Nephron progenitor cell (in vitro differentiated cells): ENCODE data around the gene PAQR7.

ENCODE experiments used
- DNase-seq: peaks from one replicate; pipeline ENCODE4 v3.0.0; 2021
- H3K27ac Mint-ChIP-seq: 2 replicates; pipeline ENCODE4 v1.8.0; 2021; ENCODE audit warnings: mild to moderate bottlenecking, moderate library complexity, mixed read lengths
- H3K27me3 Mint-ChIP-seq: 2 replicates; pipeline ENCODE4 v1.8.0; 2021; ENCODE audit warnings: mild to moderate bottlenecking, low read depth, mixed read lengths; ENCODE audit not compliant: poor library complexity
- H3K36me3 Mint-ChIP-seq: 2 replicates; pipeline ENCODE4 v1.8.0; 2021; ENCODE audit warnings: low read depth, mixed read lengths
- H3K4me1 Mint-ChIP-seq: 2 replicates; pipeline ENCODE4 v1.8.0; 2021; ENCODE audit warnings: mixed read lengths
- H3K4me3 Mint-ChIP-seq: 2 replicates; pipeline ENCODE4 v1.8.0; 2021; ENCODE audit warnings: mild to moderate bottlenecking, moderate library complexity, mixed read lengths
- H3K9me3 Mint-ChIP-seq: 2 replicates; pipeline ENCODE4 v1.8.0; 2021; ENCODE audit warnings: mild to moderate bottlenecking, moderate library complexity, mixed read lengths
- CTCF ChIP-seq: fragments of 200-600 bp; sonication (generic); IDR thresholded peaks from 2 replicates; pipeline ENCODE4 v1.5.0; 2021; ENCODE audit warnings: antibody characterized with exemption

PAQR7 gene

GRCh38 chr1:25911162-25911561, 35.7 kb upstream of the PAQR7 start:
- Mint-ChIP-seq H3K27ac (no peak overlapping the region), H3K4me1 (peaks cover 28% of the 10 kb centered on the region), H3K9me3 (no peaks in the 10 kb centered on the region), H3K27me3 (no peaks in the 10 kb centered on the region), H3K36me3 (no peaks in the 10 kb centered on the region), H3K4me3 (no peak overlapping the region)
- DNase-seq: no peak
- TF ChIP-seq CTCF: no peak

- H3K4me1 Mint-ChIP-seq: peaks cover 30% of the 10 kb centered on the region
- no peaks in the 10 kb centered on the region for H3K9me3 Mint-ChIP-seq
- peaks cover 10% of the 10 kb centered on the region for H3K36me3 Mint-ChIP-seq
- H3K27ac Mint-ChIP-seq: no peak overlapping the region
- TF ChIP-seq CTCF: no peak
- DNase-seq: no peak
- H3K27me3 Mint-ChIP-seq: no peaks in the 10 kb centered on the region
- no peak overlapping the region for H3K4me3 Mint-ChIP-seq
Observed at GRCh38 chr1:25909040-25909439, 33.5 kb upstream of the PAQR7 start.

GRCh38 chr1:25908161-25908560, 32.7 kb upstream of the PAQR7 start:
- no peak for TF ChIP-seq CTCF
- H3K9me3 Mint-ChIP-seq: no peaks in the 10 kb centered on the region
- DNase-seq: no peak
- peaks cover 37% of the 10 kb centered on the region for H3K4me1 Mint-ChIP-seq
- no peaks in the 10 kb centered on the region for H3K27me3 Mint-ChIP-seq
- peaks cover 17% of the 10 kb centered on the region for H3K36me3 Mint-ChIP-seq
- no peak overlapping the region for H3K27ac Mint-ChIP-seq
- H3K4me3 Mint-ChIP-seq: no peak overlapping the region

GRCh38 chr1:25907601-25908000, 32.1 kb upstream of the PAQR7 start:
- TF ChIP-seq CTCF: no peak
- H3K27ac Mint-ChIP-seq: no peak overlapping the region
- no peaks in the 10 kb centered on the region for H3K9me3 Mint-ChIP-seq
- peaks cover 22% of the 10 kb centered on the region for H3K36me3 Mint-ChIP-seq
- peaks cover 43% of the 10 kb centered on the region for H3K4me1 Mint-ChIP-seq
- H3K4me3 Mint-ChIP-seq: peak overlapping the region; percentile 96
- no peaks in the 10 kb centered on the region for H3K27me3 Mint-ChIP-seq
- DNase-seq: no peak

- no peak for TF ChIP-seq CTCF
- peak; percentile 37 for DNase-seq
- Mint-ChIP-seq H3K4me3 (peak overlapping the region; percentile 96), H3K9me3 (no peaks in the 10 kb centered on the region), H3K4me1 (peaks cover 46% of the 10 kb centered on the region), H3K27me3 (no peaks in the 10 kb centered on the region), H3K36me3 (peaks cover 27% of the 10 kb centered on the region), H3K27ac (peak overlapping the region; percentile 56)
Observed at GRCh38 chr1:25906644-25907300, 31.3 kb upstream of the PAQR7 start.
